GM23248 (cell line): ENCODE measurements around the gene PLPP3.

Experiments used
- EZH2 ChIP-seq: fragments of 200-600 bp; sonication (generic); IDR thresholded peaks from 2 replicates; pipeline ENCODE4 v1.6.1; 2018; ENCODE audit warnings: antibody characterized with exemption, mild to moderate bottlenecking; ENCODE audit not compliant: insufficient read depth, poor library complexity, severe bottlenecking
- EZH2phosphoT487 ChIP-seq: fragments of 200-600 bp; sonication (generic); IDR thresholded peaks from 2 replicates; pipeline ENCODE4 v1.6.1; 2018; ENCODE audit warnings: antibody characterized with exemption, moderate library complexity, mild to moderate bottlenecking, low read depth; ENCODE audit not compliant: insufficient read depth

DNA sequence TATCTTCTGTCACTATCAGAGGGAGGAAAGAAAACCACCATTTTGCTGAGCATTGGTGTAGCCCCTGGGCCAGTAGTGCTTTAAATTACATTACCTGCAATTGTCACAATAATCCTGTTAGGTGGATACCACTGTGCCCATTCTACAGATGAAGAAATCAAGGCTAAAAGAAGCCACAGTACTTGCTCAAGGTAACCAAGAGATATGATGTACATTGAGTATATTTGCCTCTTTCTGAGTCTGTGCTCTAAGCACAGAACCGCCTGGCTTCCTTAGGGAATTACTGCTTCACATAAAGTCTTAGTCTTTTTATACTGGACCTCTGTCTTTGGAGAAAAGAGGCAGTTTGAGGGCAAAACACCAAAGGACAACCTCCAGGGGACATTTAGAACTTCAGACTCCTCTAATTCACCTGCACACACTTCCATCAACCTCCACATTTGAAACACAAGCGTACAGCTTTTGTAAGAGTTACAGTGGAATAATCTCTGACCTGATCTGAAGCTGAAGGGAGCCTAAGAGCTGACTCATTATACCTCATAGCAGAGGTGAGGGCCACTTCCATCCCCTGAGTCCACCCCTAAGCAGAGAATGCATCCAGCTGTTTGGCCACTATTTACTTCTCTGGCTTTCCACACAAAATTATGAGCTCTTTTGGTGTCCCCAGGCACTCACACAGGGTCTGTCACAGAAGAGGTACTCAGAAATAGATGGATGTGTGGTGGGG, 61.8 kb downstream of the PLPP3 start:
- TF ChIP-seq EZH2 (no peak), EZH2phosphoT487 (no peak)
